IgD-negative memory B cell (primary cell): ENCODE data around the gene RPGRIP1. TPM values are rescaled to one million over a fixed set of nuclear protein-coding genes. Genes with fewer than 3 reads are reported as not detected.

Experiments
- H3K27ac Mint-ChIP-seq, 3 donors: one replicate each; pipeline ENCODE4 v1.8.0; 2020 to 2022; ENCODE audit warnings: mild to moderate bottlenecking in 3 of 3, mixed read lengths in 3 of 3, moderate library complexity in 1 of 3
- H3K27me3 Mint-ChIP-seq: one replicate; pipeline ENCODE4 v1.8.0; 2021; ENCODE audit warnings: mixed read lengths
- H3K36me3 Mint-ChIP-seq: one replicate; pipeline ENCODE4 v1.8.0; 2020; ENCODE audit warnings: mild to moderate bottlenecking, mixed read lengths
- H3K4me1 Mint-ChIP-seq, 3 donors: one replicate each; pipeline ENCODE4 v1.8.0; 2020 to 2022; ENCODE audit warnings: mixed read lengths in 3 of 3, mild to moderate bottlenecking in 1 of 3
- H3K4me3 Mint-ChIP-seq, 4 donors: one replicate each; pipeline ENCODE4 v1.8.0; 2020 to 2022; ENCODE audit warnings: mild to moderate bottlenecking in 4 of 4, mixed read lengths in 4 of 4, moderate library complexity in 3 of 4
- H3K9me3 Mint-ChIP-seq, 3 donors: one replicate each; pipeline ENCODE4 v1.8.0; 2020 to 2021; ENCODE audit warnings: mixed read lengths in 3 of 3, mild to moderate bottlenecking in 1 of 3
- polyA plus RNA-seq: library from polyadenylated mRNA; unstranded; fragments of 300-500 nt; fragmentation: Illumina TruSeq; gene quantifications from one replicate; pipeline ENCODE4 v1.2.3, GENCODE V29; 2021

The RPGRIP1 gene
- 0.14 TPM for polyA plus RNA-seq

DNA sequence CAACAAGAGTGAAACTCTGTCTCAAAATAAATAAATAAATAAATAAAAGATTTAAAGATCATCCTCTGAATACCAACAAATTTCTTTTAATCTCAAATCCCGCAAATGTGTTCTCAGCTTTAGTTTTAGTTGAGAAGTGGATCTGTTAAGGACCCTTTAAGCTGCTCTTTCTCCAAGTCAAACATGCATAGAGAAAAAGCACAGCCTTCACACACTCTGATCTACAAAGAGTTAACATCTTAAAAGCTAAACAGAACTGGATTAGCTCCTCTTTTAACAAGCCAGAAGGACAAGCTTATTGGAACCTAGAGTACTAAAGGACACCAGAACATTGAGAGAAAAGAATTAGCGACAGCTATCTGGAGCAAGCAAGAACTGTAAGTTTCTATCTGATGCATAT is at the start of gene RPGRIP1:
TSS of gene RPGRIP1 (plus strand) at position 301 of the 400 bp plus-strand sequence. CDS start 7,894 bp downstream, outside the sequence.
- Mint-ChIP-seq H3K27me3 (no peaks in the 10 kb centered on the region), H3K9me3 (peaks cover 0 to 2% (median 0%) of the 10 kb centered on the region in 3 donors), H3K4me1 (peaks cover 0 to 1% (median 0%) of the 10 kb centered on the region in 3 donors), H3K4me3 (no peak within 1 kb of the TSS), H3K27ac (peak within 1 kb of the TSS in 1 of 3 donors; percentile 44), H3K36me3 (no peaks in the 10 kb centered on the region)

DNA sequence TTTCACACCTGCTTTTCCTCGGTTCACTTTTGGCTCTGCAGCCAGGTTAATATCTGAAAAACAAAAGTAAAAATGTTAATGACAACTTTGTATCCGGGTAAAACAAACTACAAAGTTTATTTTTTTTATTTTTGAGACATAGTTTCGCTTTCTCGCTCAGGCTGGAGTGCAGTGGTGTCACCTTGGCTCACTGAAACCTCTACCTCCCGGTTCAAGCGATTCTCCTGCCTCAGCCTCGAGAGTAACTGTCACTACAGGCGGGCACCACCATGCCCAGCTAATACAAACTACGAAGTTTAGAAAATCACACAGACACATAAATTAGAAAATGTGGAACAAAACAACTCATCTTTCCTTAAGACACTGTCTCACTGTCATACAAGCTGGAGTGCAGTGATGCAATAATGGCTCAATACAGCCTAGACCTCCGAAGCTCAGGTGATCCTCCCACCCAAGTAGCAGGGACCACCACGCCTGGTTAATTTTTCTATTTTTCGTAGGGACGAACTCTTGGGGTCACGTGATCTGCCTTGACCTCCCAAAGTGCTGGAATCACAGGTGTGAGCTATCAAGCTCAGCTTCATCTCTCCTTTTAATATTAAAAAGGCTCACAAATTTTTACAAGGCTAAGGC is 48.7 kb upstream of the RPGRIP1 start:
- Mint-ChIP-seq H3K4me1 (peaks cover 30 to 46% (median 45%) of the 10 kb centered on the region in 3 donors), H3K27ac (peak overlapping the region in 1 of 3 donors; percentile 22), H3K4me3 (peak overlapping the region in 1 of 4 donors; percentile 43), H3K36me3 (peaks cover 6% of the 10 kb centered on the region), H3K27me3 (no peaks in the 10 kb centered on the region), H3K9me3 (no peaks in the 10 kb centered on the region)

DNA sequence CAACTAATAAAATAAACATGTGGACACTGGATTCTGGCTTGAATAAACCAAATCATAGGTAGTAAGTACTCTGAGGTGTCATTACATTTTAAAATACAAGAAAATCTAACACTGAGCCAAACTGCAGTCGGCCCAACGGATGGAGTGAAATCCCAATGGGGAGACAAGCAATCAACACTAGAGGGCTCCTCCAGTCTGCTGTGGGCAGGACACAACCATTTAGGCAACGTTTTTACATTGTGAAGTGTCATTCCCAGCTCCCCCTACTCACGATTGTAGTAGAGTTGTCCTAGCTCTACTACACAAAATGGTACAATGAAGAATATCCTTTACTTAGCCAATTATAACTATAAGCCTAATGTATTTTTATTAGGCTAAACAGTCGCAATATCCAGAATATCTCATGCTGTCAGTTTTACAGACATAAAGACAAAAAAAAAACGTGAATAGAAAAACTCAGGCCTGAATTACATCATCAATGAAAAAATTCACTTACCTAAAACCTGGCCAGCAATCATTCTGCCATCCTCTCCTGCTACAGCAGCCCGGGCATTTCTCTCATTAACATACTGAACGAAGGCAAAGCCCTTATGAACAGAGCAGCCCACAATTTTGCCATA is 46.3 kb upstream of the RPGRIP1 start:
- peaks cover 40 to 62% (median 59%) of the 10 kb centered on the region in 3 donors for H3K4me1 Mint-ChIP-seq
- no peaks in the 10 kb centered on the region for H3K27me3 Mint-ChIP-seq
- no peaks in the 10 kb centered on the region for H3K9me3 Mint-ChIP-seq
- peak overlapping the region; percentile 22 to 59 (median 29) for H3K27ac Mint-ChIP-seq
- peaks cover 6% of the 10 kb centered on the region for H3K36me3 Mint-ChIP-seq
- H3K4me3 Mint-ChIP-seq: peak overlapping the region in 1 of 4 donors; percentile 69

DNA sequence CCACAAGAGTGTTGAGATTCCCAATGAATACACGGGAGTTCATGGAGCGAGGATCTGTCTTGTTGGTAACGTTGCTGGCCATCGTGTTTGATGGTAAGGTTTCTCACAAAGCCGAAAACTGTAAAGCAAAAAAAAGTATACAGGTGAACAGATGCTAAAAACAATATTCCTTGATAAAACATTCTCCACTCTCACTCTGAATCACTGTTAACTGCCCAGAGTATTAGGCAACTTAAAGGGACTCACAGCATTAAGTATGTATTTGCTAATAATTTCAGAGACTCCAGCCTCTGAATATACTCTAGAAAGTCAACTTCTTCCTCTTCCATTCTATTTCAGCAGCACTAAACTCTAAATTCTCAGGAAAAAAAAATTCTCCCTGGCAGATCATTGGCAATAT is 45.8 kb upstream of the RPGRIP1 start:
- Mint-ChIP-seq H3K27ac (peak overlapping the region in 2 of 3 donors; percentile 38 to 59), H3K4me3 (peak overlapping the region in 1 of 4 donors; percentile 41), H3K9me3 (no peaks in the 10 kb centered on the region), H3K4me1 (peaks cover 41 to 64% (median 63%) of the 10 kb centered on the region in 3 donors), H3K27me3 (no peaks in the 10 kb centered on the region), H3K36me3 (peaks cover 6% of the 10 kb centered on the region)

DNA sequence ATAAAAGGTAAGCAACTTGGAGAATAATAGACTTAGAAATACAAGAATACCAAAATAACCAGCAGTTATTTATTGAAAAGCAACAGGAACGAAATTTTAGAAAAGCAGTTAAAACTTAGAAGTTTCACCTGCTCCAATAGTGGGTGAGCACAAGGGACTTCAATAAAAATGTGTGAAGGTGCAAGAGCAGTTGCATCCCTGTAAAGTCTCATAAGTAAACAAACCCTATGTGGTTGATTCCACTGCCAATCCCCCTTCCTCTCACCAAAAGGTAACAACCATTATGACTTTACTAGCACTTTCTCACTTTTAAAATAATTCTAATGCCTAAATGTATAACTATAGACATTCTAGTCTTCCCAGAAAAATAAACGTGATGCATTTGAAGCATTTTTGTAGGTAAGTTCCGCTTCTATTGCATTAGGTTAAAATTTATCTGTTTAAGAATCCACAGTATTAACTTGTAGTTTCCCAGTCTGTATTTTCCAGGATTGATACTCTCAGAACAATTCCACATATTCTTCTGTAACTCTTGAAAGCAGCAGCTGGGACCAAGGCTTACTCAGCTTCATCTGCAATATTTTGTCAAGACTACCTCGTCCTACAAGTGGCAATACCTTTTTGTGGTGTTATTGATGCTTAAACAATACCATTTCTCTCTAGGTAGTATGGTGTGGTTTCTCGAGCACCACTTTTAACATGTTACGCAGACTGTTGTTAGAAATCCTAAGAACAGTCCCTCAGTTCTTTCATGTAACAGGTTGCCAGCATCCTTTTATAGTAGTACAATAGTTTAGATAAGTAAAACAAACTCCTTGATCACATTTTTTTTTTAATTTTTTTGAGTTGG is 42.7 kb upstream of the RPGRIP1 start:
- Mint-ChIP-seq H3K27ac (peak overlapping the region in 2 of 3 donors; percentile 16 to 32), H3K36me3 (peaks cover 2% of the 10 kb centered on the region), H3K4me3 (no peak overlapping the region), H3K4me1 (peaks cover 38 to 62% (median 56%) of the 10 kb centered on the region in 3 donors), H3K27me3 (no peaks in the 10 kb centered on the region), H3K9me3 (no peaks in the 10 kb centered on the region)

DNA sequence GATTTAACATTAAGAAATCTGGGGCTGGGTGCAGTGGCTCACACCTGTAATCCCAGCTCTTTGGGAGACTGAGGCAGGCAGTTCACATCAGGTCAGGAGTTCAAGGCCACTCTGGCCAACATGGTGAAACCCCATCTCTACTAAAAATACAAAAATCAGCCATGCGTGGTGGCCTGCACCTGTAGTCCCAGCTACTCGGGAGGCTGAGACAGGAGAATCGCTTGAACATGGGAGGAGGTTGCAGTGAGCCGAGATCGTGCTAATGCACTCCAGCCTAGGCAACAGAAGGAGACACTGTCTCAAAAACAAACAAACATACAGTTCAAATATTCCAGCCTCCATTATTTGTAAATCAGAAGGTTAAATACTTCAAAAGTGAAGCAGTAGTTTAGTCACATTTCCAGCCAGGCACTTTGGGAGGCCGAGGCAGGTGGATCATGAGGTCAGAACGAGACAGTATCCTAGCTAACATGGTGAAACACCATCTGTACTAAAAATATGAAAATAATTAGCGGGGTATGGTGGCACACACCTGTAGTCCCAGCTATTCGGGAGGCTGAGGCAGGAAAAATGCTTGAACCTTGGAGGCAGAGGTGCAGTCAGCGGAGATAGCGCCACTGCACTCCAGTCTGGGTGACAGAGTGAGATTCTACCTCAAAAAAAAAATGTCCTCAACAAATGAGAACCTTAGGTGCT is 40.9 kb upstream of the RPGRIP1 start:
- Mint-ChIP-seq H3K4me1 (peaks cover 39 to 60% (median 48%) of the 10 kb centered on the region in 3 donors), H3K4me3 (peak overlapping the region in 2 of 4 donors; percentile 7 to 76)

DNA sequence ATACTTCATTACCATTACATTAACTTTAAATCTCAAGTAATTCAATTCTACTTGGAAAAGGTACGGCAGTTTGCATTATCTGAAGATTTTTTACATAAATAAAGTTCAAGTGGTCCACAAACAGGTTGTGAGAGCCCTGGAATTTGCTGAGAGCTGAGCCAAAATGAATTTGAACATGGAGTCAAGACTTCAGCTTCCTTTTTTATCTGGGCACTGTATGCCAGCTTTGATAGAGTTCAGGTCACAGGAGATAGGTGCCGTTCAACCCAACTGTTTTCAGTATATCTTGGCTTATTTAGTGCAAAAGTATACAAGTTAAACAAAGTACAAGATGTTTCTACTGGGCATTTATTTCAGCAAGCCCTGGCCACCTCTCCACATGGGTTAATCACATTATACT is 39.5 kb upstream of the RPGRIP1 start:
- H3K9me3 Mint-ChIP-seq: no peaks in the 10 kb centered on the region
- H3K36me3 Mint-ChIP-seq: no peaks in the 10 kb centered on the region
- H3K4me1 Mint-ChIP-seq: peaks cover 27 to 52% (median 37%) of the 10 kb centered on the region in 3 donors
- peak overlapping the region; percentile 54 to 67 (median 58) for H3K27ac Mint-ChIP-seq
- H3K4me3 Mint-ChIP-seq: peak overlapping the region in 1 of 4 donors; percentile 58
- no peaks in the 10 kb centered on the region for H3K27me3 Mint-ChIP-seq

More for the DNA sequence above, 40.9 kb upstream of the RPGRIP1 start:
- no peak overlapping the region for H3K27ac Mint-ChIP-seq
- H3K36me3 Mint-ChIP-seq: peaks cover 2% of the 10 kb centered on the region
- no peaks in the 10 kb centered on the region for H3K9me3 Mint-ChIP-seq
- no peaks in the 10 kb centered on the region for H3K27me3 Mint-ChIP-seq

DNA sequence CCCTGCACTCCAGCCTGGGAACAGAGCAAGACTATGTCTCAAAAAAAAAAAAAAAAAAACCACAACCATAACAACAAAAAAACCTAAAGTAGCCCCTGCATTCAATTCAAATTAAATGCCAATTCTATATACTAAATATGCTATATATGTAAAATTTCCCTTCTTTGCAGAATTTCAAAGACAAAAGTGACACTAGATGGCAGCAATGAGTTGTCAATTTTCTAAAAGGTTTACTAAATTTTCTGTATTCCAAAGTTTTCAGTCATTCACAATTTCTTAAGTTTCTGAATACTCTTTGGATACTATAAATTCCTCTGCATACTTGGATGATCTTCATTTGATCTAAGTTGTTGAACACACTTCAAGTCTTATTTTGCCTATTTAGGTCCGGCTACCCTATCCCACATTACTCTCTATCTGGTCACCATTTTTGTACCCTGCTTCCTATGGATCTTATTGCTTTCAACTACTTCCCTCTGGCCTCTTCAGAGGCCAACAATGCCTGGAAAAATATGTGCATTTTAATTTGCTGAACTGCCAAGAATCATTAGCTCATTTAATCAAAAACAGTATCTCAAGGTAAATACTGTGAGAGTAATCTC is 38.6 kb upstream of the RPGRIP1 start:
- Mint-ChIP-seq H3K9me3 (no peaks in the 10 kb centered on the region), H3K27ac (peak overlapping the region; percentile 54 to 67 (median 65)), H3K36me3 (no peaks in the 10 kb centered on the region), H3K4me1 (peaks cover 22 to 49% (median 33%) of the 10 kb centered on the region in 3 donors), H3K4me3 (peak overlapping the region in 1 of 4 donors; percentile 35), H3K27me3 (no peaks in the 10 kb centered on the region)

DNA sequence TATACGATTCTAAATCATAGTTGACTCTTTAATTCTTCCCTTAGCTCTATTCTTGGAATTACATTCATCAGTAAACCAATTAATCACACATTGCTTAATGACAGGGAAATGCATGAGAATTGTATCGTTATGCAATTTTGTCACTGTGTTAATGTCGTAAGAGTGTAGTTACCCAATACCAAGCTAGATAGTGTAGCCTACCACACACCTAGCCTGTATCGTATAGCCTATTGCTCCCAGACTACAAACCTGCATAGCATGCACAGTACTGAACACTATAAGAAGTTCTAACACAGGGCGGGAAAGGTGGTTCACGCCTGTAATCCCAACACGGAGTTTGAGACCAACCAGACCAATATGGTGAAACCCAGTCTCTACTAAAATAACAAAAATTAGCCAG is 35.3 kb upstream of the RPGRIP1 start:
- Mint-ChIP-seq H3K27ac (peak overlapping the region; percentile 6 to 31 (median 10)), H3K27me3 (no peaks in the 10 kb centered on the region), H3K9me3 (no peaks in the 10 kb centered on the region), H3K4me3 (no peak overlapping the region), H3K4me1 (peaks cover 16 to 41% (median 23%) of the 10 kb centered on the region in 3 donors), H3K36me3 (no peaks in the 10 kb centered on the region)

DNA sequence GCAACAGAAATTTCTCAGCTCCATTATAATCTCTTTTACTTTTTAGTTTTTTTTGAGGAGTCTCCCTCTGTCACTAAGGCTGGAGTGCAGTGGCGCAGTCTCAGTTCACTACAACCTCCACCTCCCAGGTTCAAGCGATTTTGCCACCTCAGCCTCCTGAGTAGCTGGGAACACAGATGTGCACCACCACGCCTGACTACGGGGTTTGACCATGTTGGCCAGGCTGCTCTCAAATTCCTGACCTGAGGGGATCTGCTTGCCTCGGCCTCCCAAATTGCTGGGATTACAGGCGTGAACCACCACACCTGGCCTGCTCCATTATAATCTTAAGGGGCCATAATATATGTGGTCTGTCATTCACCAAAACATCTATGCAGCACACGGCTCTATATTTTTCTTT is 34.1 kb upstream of the RPGRIP1 start:
- Mint-ChIP-seq H3K27ac (peak overlapping the region in 2 of 3 donors; percentile 42 to 86), H3K9me3 (no peaks in the 10 kb centered on the region), H3K36me3 (peaks cover 6% of the 10 kb centered on the region), H3K4me3 (no peak overlapping the region), H3K27me3 (no peaks in the 10 kb centered on the region), H3K4me1 (peaks cover 17 to 48% (median 25%) of the 10 kb centered on the region in 3 donors)

DNA sequence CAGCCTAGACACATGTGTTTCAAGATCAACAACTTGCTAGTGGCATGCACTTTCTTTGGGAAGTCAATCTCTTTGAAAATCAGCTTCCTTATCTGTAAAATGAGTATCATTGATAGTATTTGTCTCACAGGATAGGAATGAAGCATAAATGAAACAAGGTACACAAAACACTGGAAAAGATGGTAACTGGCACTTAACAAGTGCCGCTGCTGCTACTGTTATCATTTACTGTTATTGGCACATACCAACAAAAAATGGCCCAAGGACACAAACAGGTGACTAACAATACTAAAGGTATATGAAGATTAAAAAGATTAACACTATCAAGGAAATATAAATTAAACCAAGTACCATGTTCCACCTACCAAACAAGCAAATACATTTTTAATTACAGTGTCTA is 31.5 kb upstream of the RPGRIP1 start:
- H3K27me3 Mint-ChIP-seq: no peaks in the 10 kb centered on the region
- H3K9me3 Mint-ChIP-seq: no peaks in the 10 kb centered on the region
- H3K4me1 Mint-ChIP-seq: peaks cover 16 to 42% (median 24%) of the 10 kb centered on the region in 3 donors
- H3K4me3 Mint-ChIP-seq: peak overlapping the region in 1 of 4 donors; percentile 39
- H3K36me3 Mint-ChIP-seq: peaks cover 10% of the 10 kb centered on the region
- H3K27ac Mint-ChIP-seq: peak overlapping the region in 2 of 3 donors; percentile 74

DNA sequence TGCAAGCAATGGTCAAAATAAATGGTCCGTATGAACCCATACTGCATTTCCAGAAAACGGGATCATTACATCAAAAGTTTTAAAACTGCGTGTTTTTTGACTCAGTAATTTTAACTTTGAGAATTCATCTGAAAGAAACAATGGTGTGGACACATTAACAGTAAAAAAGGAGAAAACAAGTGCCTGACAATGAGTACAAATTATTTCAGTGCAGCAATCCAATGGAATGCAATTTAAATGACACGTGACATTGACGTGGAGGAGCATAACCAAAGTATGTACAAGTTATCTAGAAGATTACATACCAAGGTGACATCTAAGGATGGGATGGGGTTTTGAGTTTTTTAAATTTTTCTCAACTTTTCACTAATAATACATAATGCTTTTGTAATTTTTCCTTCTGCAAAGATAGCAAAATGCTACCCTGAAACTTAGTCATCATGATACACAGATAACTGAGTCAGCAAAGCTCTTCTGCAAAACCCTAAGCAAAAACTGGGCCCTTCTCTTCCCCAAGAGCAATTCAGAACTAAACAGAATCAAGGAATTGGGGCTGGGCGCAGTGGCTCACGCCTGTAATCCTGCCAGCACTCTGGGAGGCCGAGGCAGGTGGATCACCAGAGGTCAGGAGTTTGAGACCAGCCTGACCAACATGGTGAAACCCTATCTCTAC is 31.0 kb upstream of the RPGRIP1 start:
- H3K27ac Mint-ChIP-seq: no peak overlapping the region
- H3K4me1 Mint-ChIP-seq: peaks cover 15 to 42% (median 24%) of the 10 kb centered on the region in 3 donors
- H3K27me3 Mint-ChIP-seq: no peaks in the 10 kb centered on the region
- H3K36me3 Mint-ChIP-seq: peaks cover 10% of the 10 kb centered on the region
- peak overlapping the region in 1 of 4 donors; percentile 39 for H3K4me3 Mint-ChIP-seq
- H3K9me3 Mint-ChIP-seq: no peaks in the 10 kb centered on the region

DNA sequence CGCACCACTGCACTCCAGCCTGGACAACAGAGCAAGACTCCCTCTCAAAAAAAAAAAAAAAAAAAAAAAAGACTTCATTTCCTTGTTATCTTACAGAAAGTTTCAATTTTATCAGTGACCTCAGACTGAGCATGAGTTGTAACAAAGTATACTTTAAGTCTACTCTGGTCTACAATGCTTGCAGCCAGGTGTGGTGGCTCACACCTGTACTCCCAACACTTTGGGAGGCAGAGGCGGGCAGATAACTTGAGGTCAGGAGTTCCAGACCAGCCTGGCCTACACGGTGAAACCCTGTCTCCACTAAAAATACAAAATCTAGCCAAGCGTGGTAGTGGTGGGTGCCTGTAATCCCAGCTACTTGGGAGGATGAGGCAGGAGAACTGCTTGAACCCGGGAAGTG is 28.7 kb upstream of the RPGRIP1 start:
- H3K4me3 Mint-ChIP-seq: no peak overlapping the region
- H3K9me3 Mint-ChIP-seq: no peaks in the 10 kb centered on the region
- peak overlapping the region in 1 of 3 donors; percentile 18 for H3K27ac Mint-ChIP-seq
- H3K27me3 Mint-ChIP-seq: no peaks in the 10 kb centered on the region
- H3K4me1 Mint-ChIP-seq: peaks cover 28 to 48% (median 34%) of the 10 kb centered on the region in 3 donors
- peaks cover 10% of the 10 kb centered on the region for H3K36me3 Mint-ChIP-seq
